GM12892 (cell line): ENCODE measurements around the gene ITFG2. TPM values are rescaled to one million over a fixed set of nuclear protein-coding genes. Genes with fewer than 3 reads are reported as not detected.
"Not testable (repeated sequence)": the region's sequence is repeated elsewhere in the genome, so short reads cannot be mapped to it uniquely, and the experiment has no call there.

Source experiments
- DNase-seq: peaks from one replicate; pipeline ENCODE4 v3.0.0; 2011; ENCODE audit not compliant: insufficient read length
- FAIRE-seq: peaks from 2 replicates; lab custom pipeline; 2011; peaks lifted over from hg19 to GRCh38; lab: Jason Lieb, UNC
- POLR2A ChIP-seq: IDR thresholded peaks from 2 replicates; pipeline ENCODE4 v1.6.1; 2011; ENCODE audit warnings: low read depth, low read length, control low read depth
- POLR2AphosphoS5 ChIP-seq: IDR thresholded peaks from 2 replicates; pipeline ENCODE4 v1.6.1; 2011; ENCODE audit warnings: low read depth, low read length, control low read depth
- TAF1 ChIP-seq: IDR thresholded peaks from 2 replicates; pipeline ENCODE4 v1.6.1; 2011; ENCODE audit warnings: low read depth, mild to moderate bottlenecking, control low read depth, low read length, borderline replicate concordance
- polyA plus RNA-seq: library from polyadenylated mRNA; unstranded; fragments of >200 nt; gene quantifications from one replicate; pipeline ENCODE4 v1.2.1, GENCODE V29; 2012; ENCODE audit warnings: missing spikeins, inconsistent platforms; ENCODE audit not compliant: missing spikeins

The ITFG2 gene
- polyA plus RNA-seq = 27.9 TPM

DNA sequence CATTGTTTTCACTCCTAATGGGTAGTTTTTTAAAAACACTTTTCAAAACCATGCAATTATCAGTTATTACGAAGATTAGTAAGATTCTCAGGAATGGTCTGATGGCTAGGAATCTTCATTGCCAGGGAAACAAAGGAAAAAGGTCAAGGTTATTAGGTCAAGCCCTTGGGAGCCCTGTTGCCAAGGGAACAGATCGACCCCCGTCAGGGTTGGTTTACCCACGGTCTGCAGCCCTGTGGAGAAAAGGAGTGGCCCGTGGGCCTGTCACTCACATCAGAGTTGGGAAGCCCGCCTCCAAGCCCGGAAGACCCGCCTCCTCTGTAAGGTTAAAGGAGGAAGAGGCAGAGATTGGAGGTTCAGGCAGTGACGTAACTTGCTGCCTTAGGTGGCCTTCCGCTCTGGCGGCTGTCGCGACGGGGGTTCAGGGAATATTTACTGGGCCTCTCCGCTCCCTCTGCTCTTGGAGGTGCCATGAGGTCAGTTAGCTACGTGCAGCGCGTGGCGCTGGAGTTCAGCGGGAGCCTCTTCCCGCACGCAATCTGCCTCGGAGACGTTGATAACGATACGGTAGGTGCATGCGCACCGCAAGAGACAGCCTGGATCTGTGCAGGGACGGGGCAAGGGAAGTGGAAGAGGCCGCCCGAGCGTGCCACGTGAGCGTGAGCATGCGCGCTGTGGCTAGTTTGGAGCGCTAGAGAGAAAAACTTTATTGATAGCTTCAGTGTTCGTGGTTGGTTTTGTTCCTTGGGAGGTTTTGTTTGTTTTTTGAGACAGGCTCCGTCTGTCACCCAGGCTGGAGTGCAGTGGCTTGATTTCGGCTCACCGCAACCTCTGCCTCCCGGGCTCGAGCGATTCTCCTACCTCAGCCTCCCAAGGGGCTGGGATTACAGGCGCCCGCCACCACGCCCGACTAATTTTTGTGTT lies at the start of gene ITFG2:
TSS of gene ITFG2 (plus strand) at position 379 of the 924 bp plus-strand sequence. CDS start at position 472, 93 bp downstream.
- DNase-seq (peak; percentile 87), FAIRE-seq (peak; percentile 97)
- TF ChIP-seq TAF1 = peak; percentile 77
- peak; percentile 99 for TF ChIP-seq POLR2AphosphoS5
- peak; percentile 99 for TF ChIP-seq POLR2A

DNA sequence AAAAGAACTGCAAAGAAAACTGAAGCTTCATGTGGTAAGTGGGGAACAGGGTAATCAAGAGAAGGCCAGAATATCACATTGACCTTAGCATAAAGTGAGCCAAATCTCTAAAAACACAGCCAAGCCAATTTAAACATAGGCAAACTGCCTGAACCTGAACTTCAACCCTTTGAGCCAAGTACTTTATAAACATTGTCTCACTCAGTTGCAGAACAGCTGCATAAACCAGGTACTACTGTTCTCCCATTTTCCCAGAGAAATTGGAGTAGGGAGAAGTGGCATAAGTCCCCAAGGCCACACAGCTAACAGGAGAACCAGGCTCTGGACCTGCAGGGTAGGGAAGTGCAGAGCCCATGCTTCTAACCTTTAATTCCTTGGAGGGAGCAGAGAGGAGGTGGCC lies 48.1 kb upstream of the ITFG2 start:
- no peak for FAIRE-seq
- no peak for DNase-seq
- TF ChIP-seq TAF1 = no peak
- no peak for TF ChIP-seq POLR2A
- TF ChIP-seq POLR2AphosphoS5 = no peak

DNA sequence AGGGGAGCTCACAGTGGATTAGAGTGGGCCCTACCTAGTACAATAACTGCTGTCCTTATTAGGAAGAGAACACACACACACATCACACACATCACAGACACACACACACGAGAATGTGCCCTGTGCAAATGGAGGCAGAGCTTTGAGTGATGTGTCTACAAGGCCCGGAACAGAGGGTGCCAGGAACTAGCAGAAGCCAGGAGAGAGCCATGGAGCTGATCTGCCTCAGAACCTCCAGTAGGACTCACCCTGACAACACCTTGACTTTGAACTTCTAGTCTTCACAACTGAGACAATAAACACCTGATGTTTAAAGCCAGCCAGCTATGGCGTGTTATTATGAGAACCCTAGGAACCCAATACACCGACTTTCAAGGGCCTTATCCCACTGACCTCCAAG lies 47.4 kb upstream of the ITFG2 start:
- FAIRE-seq = no peak

DNA sequence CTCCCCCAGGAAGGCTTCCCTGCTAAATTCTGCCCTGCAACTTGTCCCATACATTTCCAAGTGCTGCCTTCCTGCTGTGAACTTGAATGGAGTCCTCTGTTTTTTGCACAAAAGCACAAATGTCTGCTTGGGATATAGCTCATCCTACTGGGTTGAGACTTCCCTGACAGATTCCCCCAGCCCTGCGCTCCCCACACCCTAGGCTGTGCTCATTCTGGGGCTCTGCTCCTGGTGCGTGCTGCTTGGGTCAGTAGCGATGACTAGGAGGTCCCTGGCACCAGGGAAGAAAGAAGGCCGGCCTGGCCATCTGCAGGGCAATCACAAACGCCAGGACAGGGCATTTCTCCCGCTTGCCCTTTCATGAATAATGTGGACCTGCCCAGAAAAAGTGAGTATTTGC lies 46.9 kb upstream of the ITFG2 start:
- TF ChIP-seq POLR2A (no peak), POLR2AphosphoS5 (no peak), TAF1 (no peak)
- DNase-seq (no peak), FAIRE-seq (no peak)

More for the DNA sequence above, 47.4 kb upstream of the ITFG2 start:
- TF ChIP-seq POLR2A (no peak), TAF1 (no peak), POLR2AphosphoS5 (no peak)
- no peak for DNase-seq

DNA sequence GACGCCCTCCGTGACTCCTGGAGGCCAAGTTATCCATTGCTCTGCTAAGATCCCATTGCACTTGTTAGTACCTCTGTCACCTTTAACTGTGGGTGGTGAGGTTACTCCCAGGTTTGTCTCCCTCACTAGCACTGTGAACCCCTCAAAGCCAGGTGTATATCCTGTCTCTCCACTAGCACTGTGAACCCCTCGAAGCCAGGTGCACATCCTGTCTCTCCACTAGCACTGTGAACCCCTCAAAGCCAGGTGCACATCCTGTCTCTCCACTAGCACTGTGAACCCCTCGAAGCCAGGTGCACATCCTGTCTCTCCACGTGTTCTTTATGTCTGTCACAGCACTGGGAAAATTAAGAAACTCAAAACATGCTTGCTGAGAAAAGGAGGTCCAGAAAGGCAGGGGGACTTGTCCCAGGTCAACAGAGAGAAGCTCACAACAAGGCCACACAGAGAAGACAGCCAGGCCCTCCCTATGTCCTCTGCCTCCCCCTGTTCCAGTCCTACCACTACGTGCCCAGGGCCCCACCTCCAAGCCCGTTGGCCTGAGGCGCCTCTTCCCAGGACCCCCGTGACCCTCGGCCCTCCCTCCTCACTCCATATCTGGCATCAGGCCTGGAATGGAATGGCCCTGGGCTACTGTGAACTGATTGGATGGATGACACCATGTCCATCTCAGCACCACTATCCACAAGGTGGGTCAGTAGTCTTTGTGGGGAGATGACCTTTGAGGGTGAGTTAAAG lies 44.1 kb upstream of the ITFG2 start:
- TF ChIP-seq POLR2A (no peak), TAF1 (no peak), POLR2AphosphoS5 (no peak)
- FAIRE-seq = no peak

DNA sequence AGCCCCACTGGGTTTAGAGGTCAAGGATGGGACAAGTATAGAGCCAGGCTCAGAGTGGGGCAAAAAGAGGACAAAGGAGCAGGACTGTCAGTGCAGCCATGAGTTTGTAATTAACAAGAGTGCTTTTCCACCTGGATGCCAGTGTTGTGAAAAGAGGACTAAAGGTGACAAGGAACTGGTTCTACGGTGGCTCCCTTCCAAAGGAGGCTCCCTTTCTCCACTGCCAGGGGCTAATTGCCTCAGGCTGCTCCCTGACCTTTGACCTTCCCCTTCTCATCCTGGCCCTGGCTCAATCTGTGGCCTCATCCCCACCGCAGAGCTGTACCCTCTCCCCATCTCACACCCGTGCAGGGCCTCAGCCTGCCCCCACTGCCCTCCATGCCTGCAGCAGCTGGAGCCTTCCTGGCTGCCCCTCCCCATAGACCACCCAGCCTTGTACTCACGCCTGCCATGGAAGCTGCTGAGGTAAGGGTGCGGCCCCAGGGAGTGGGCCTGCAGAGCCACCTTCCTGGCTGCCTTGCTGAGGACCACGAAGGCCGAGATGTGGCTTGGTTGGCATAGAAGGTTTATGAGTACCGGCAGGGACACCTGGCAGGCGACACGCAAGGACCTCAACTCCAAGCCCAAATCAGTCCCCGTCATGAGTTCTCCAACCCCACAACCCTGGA lies 42.5 kb upstream of the ITFG2 start:
- TF ChIP-seq POLR2A (no peak), POLR2AphosphoS5 (no peak), TAF1 (no peak)
- no peak for DNase-seq
- FAIRE-seq = no peak

More for the DNA sequence above, 44.1 kb upstream of the ITFG2 start:
- DNase-seq = no peak

DNA sequence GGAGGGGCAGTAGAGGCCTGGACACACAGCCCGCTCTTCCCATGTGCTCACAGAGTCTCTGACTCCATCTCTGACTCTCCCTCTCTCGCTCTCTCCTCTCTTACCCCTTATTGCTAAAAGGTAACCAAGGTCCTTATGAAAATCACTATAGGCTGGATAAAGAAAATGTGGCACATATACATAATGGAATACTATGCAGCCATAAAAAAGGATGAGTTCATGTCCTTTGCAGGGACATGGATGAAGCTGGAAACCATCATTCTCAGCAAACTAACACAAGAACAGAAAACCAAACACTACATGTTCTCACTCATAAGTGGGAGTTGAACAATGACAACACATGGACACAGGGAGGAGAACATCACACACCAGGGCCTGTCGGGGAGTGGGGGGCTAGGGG lies 41.9 kb upstream of the ITFG2 start:
- not testable (repeated sequence) for DNase-seq, FAIRE-seq

DNA sequence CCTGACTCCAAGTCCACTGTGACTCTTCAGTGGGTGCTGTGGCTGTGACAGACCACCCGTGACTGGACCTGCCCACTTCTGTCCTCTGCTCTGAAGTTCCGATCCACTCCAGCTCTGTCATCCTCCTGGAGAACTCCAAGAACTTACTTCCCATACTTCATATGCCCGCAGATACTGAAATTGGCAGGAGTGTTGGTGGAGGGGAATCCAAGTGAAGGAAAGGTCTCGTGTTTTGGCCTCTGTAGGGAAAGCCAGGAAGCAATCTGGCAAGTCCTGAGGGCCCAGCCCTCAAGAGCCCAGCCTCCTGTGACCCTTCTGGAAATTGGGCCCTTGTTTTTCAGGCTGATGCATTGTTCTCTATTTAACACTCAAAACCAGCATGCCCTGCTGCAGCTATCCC lies 40.1 kb upstream of the ITFG2 start:
- FAIRE-seq = no peak
- TF ChIP-seq TAF1 (no peak), POLR2AphosphoS5 (no peak), POLR2A (no peak)
- no peak for DNase-seq

DNA sequence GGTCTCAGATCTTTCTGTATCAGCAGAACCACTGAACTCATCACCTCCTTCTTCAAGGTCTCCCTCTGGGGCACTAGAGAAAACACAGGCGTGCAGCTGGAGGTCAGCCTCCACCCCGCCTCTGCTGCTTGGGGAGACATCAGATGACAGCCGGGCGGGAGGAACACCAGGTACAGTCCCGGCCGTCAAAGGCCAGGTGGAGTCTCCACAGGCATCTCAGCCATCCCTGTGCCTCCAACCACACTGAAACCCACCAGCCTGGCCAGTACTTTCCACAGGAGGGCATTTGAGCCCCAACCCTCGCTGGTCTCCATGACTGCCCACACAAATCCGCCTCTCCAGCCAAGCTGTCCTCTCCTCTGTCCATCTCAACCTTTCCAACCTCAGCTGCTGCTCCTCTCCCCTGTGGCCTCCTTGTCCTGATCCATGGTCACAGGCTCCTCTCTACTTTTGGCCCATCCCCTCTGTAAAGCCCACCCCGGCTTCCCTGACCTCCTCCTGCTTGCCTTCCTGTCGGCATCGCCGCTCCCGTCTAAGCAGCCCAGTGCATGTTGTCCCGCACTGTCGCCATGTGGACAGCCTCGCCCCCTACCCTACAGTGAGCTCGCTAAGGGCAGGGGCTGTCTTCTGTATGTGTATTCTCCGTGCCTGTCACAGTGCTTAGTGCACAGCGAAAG lies 39.1 kb upstream of the ITFG2 start:
- FAIRE-seq = no peak
- TF ChIP-seq POLR2A (no peak), POLR2AphosphoS5 (no peak), TAF1 (no peak)
- DNase-seq = no peak

DNA sequence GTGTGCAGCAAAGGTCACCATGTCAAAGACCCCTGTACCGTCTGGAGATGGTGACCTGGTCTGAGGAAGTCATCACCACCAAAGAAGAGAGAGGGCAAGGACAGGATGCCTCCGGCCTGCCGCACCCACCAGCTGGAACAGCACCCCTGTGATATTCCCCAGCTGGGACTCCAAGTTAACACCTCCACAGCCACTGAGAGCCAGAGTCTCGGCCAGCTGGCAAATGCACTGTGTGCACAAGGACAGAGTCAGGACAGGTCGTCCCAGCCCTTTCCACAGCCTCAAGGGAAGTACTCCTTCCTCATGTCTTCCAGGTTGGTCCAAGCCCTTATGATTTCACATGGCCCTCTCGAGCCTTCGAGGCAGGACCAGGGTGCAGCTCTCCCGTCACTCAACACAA lies 37.0 kb upstream of the ITFG2 start:
- no peak for FAIRE-seq

More for the DNA sequence above, 37.0 kb upstream of the ITFG2 start:
- no peak for DNase-seq
- TF ChIP-seq POLR2AphosphoS5 = no peak
- no peak for TF ChIP-seq TAF1
- no peak for TF ChIP-seq POLR2A
